GM06990 (cell line): ENCODE data around the gene MXD3.
"Not testable (repeated sequence)": the region's sequence is repeated elsewhere in the genome, so short reads cannot be mapped to it uniquely, and the experiment has no call there.

Experiments
- DNase-seq: peaks from one replicate; pipeline ENCODE4 v3.0.0-alpha.2; 2011; ENCODE audit not compliant: insufficient read length; ENCODE audit errors: extremely low read depth
- H3K27me3 ChIP-seq: replicated peaks from 2 replicates; pipeline ENCODE4 v1.6.0; 2011; ENCODE audit warnings: low read length; ENCODE audit not compliant: control insufficient read depth, insufficient read depth
- H3K36me3 ChIP-seq: 2 replicates; pipeline ENCODE4 v1.5.1; 2011; ENCODE audit warnings: low read length; ENCODE audit not compliant: control insufficient read depth, insufficient read depth
- H3K4me3 ChIP-seq: replicated peaks from 2 replicates; pipeline ENCODE4 v1.5.1; 2011; ENCODE audit warnings: low read depth, mild to moderate bottlenecking, control low read depth, low read length
- CTCF ChIP-seq: IDR thresholded peaks from 2 replicates; pipeline ENCODE4 v1.5.1; 2011; ENCODE audit warnings: low read length, control low read depth, mild to moderate bottlenecking, inconsistent platforms; ENCODE audit not compliant: insufficient read depth, poor library complexity, severe bottlenecking

Gene MXD3

GRCh38 chr5:177265395-177265794 lies 46.3 kb downstream of the MXD3 start:
- TF ChIP-seq CTCF = no peak
- Histone ChIP-seq H3K4me3 (no peak overlapping the region), H3K27me3 (no peaks in the 10 kb centered on the region), H3K36me3 (peaks cover 12% of the 10 kb centered on the region)
- no peak for DNase-seq

GRCh38 chr5:177264178-177264577 lies 47.5 kb downstream of the MXD3 start:
- Histone ChIP-seq H3K4me3 (no peak overlapping the region), H3K36me3 (peaks cover 5% of the 10 kb centered on the region), H3K27me3 (no peaks in the 10 kb centered on the region)
- TF ChIP-seq CTCF = no peak
- DNase-seq = no peak

- TF ChIP-seq CTCF = no peak
- Histone ChIP-seq H3K36me3 (peaks cover 5% of the 10 kb centered on the region), H3K4me3 (no peak overlapping the region), H3K27me3 (no peaks in the 10 kb centered on the region)
- no peak for DNase-seq
Measured at GRCh38 chr5:177261510-177261909, 50.2 kb downstream of the MXD3 start.

- Histone ChIP-seq H3K36me3 (peaks cover 4% of the 10 kb centered on the region), H3K4me3 (no peak overlapping the region), H3K27me3 (no peaks in the 10 kb centered on the region)
Measured at GRCh38 chr5:177260961-177261360, 50.7 kb downstream of the MXD3 start.

GRCh38 chr5:177258711-177259110 lies 53.0 kb downstream of the MXD3 start:
- DNase-seq, H3K4me3 ChIP-seq, H3K36me3 ChIP-seq, H3K27me3 ChIP-seq: not testable (repeated sequence)

More at GRCh38 chr5:177260961-177261360, 50.7 kb downstream of the MXD3 start:
- TF ChIP-seq CTCF = no peak
- no peak for DNase-seq
